Heart left ventricle (tissue), 13 donors: ENCODE data around the gene ZNF366.

ENCODE experiments used
- POLR2A ChIP-seq, 2 donors: fragments of 450-650 bp; IDR thresholded peaks; one replicate each; pipeline ENCODE4 v1.6.1; 2017; ENCODE audit warnings: antibody characterized with exemption in 2 of 2, mild to moderate bottlenecking in 2 of 2, moderate library complexity in 2 of 2
- TF ChIP-seq, protein P1 (sequence below), 12 donors: fragments of 200-600 bp; sonication (generic) in 4 of 12; IDR thresholded peaks; one replicate each; pipeline versions ENCODE4 v1.5.0 to v1.8.0; 2018 to 2022; ENCODE audit warnings: antibody characterized with exemption in 12 of 12, mild to moderate bottlenecking in 5 of 12
- donor health status: ischemic (EF 13 %, LVEDD 7.1; RV severe dilation, severe dysfunction).
- donor health status: DM: no; HTN: yes; CAD: no.
- donor health status: DM: no; HTN: no; CAD: no.
- donor health status: ischemic (EF 25% LVEDD 6.9; RV normal size, moderate dysfunction).
- donor health status: ischemic (EF 25% LVEDD 5.7; RV mildly dilated, moderate dysfunction).
- donor health status: ischemic (EF 35%, LVEDD 5.7; RV mildly dilated, moderate dysfunction).
- donor health status: nonischemic (EF 11% LVEDD 7.7; RV severe dilation, severe dysfunction).
- donor health status: DM: yes; HTN: yes; CAD: no.
- donor health status: PGD.
- donor health status: ischemic (EF 29% LVEDD 5.4; RV normal size, mild dysfunction).
- donor health status: nonischemic (EF 23%, LVEDD 6.1; RV moderate dilation, normal function).

DNA sequence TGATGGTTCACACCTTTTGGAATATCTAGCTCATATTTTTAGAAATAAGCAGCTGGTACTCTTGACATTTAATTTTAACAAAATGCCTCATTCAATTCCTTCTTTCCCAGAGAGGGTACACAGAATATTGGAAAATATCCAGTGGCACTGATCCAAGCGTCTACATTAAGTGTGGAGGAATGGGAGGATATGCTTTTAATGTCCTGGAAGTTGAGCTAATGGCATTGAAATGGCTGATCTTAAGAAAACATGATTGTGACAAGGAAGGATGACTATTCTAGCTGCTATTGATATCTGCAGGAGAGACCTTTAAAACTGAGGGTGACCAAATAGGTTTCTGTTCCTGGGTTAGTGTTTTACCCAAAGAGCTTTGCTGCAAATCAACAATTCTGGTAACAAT is 30.0 kb downstream of the ZNF366 start:
- TF ChIP-seq, protein P1, sequence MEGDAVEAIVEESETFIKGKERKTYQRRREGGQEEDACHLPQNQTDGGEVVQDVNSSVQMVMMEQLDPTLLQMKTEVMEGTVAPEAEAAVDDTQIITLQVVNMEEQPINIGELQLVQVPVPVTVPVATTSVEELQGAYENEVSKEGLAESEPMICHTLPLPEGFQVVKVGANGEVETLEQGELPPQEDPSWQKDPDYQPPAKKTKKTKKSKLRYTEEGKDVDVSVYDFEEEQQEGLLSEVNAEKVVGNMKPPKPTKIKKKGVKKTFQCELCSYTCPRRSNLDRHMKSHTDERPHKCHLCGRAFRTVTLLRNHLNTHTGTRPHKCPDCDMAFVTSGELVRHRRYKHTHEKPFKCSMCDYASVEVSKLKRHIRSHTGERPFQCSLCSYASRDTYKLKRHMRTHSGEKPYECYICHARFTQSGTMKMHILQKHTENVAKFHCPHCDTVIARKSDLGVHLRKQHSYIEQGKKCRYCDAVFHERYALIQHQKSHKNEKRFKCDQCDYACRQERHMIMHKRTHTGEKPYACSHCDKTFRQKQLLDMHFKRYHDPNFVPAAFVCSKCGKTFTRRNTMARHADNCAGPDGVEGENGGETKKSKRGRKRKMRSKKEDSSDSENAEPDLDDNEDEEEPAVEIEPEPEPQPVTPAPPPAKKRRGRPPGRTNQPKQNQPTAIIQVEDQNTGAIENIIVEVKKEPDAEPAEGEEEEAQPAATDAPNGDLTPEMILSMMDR (IDR thresholded peaks at IDR 0.05) = no peak
- TF ChIP-seq POLR2A (IDR thresholded peaks at IDR 0.05) = no peak
